GM12878 (cell line): ENCODE data around the gene RNF220. TPM values are rescaled to one million over a fixed set of nuclear protein-coding genes. Genes with fewer than 3 reads are reported as not detected.

Source experiments
- CREM ChIP-seq: IDR thresholded peaks from 2 replicates; pipeline ENCODE4 v1.6.1; 2014; ENCODE audit warnings: antibody characterized with exemption, low read depth
- E2F8 ChIP-seq: fragments of 450-650 bp; IDR thresholded peaks from 2 replicates; pipeline ENCODE4 v1.6.1; 2018; ENCODE audit warnings: mild to moderate bottlenecking, low read depth, moderate library complexity; ENCODE audit not compliant: partially characterized antibody
- HSF1 ChIP-seq: fragments of 150-350 bp; IDR thresholded peaks from 2 replicates; pipeline ENCODE4 v1.6.1; 2014; ENCODE audit warnings: mild to moderate bottlenecking, low read depth, low read length
- SMC3 ChIP-seq: IDR thresholded peaks from 2 replicates; pipeline ENCODE4 v1.6.1; 2011; ENCODE audit warnings: low read length, improper control_type of control experiment, borderline replicate concordance
- STAT3 ChIP-seq: IDR thresholded peaks from 2 replicates; pipeline ENCODE4 v1.6.1; 2011; ENCODE audit warnings: low read depth, low read length, improper control_type of control experiment
- TAF1 ChIP-seq: IDR thresholded peaks from 2 replicates; pipeline ENCODE4 v1.6.1; 2011; ENCODE audit warnings: mild to moderate bottlenecking, low read depth, low read length, borderline replicate concordance
- ZBTB11 ChIP-seq: fragments of 450-650 bp; formaldehyde crosslinking; IDR thresholded peaks from 2 replicates; pipeline ENCODE4 v1.5.0; 2022; ENCODE audit warnings: mild to moderate bottlenecking, missing genetic modification characterization
- ZNF592 ChIP-seq: fragments of 450-650 bp; IDR thresholded peaks from 2 replicates; pipeline ENCODE4 v1.6.1; 2017; ENCODE audit warnings: mild to moderate bottlenecking, moderate library complexity
- polyA plus RNA-seq, 11 experiments: library from polyadenylated mRNA; depleted of rRNA in 4 of 11; unstranded in 6 of 11; stranded (reverse) in 5 of 11; fragments of >200 nt; fragmentation: Nextera tagmentation in 4 of 11; fragmentation: Illumina TruSeq in 1 of 11; extraction: Ambion mirVana in 4 of 11; extraction: Trizol in 1 of 11; gene quantifications; 1 replicate in 1 of 11; 2 replicates in 10 of 11; pipeline versions ENCODE4 v1.2.1 to v1.2.3, GENCODE V29; 2011 to 2016; ENCODE audit warnings: inconsistent platforms in 2 of 11, missing spikeins in 2 of 11, low read depth in 1 of 11
- total RNA-seq, 4 experiments: library from RNA; depleted of rRNA in 3 of 4; stranded (reverse); fragments of >200 nt in 3 of 4; fragmentation: Illumina TruSeq in 1 of 4; extraction: Trizol in 1 of 4; gene quantifications; 2 replicates each; pipeline versions ENCODE4 v1.2.1 to v1.2.3, GENCODE V29; 2013 to 2021

RNF220 gene
- total and polyA plus RNA-seq, 10 of the 15 experiments (the other 5 are each of a cell fraction or from before 2014, with no cell fraction given) = 4.6 to 84.1 (median 53.7) TPM

- TF ChIP-seq E2F8 = no peak
- TF ChIP-seq ZBTB11 (CRISPR knock-in tag) = no peak
- no peak for TF ChIP-seq ZNF592
- no peak for TF ChIP-seq CREM
- no peak for TF ChIP-seq TAF1
- TF ChIP-seq HSF1 = no peak
- TF ChIP-seq STAT3 = no peak
- no peak for TF ChIP-seq SMC3
Measured at GRCh38 chr1:44539991-44540730, 135.1 kb downstream of the RNF220 start (continued).
